HK-2 (cell line): ENCODE data around the gene KCNMA1.
A peak's percentile ranks its signal among the peaks of the same experiment; 100 is the strongest.

Experiments used
- DNase-seq: peaks from one replicate; pipeline ENCODE4 v3.0.0-alpha.2; 2018; ENCODE audit not compliant: unreplicated experiment

The KCNMA1 gene

GRCh38 chr10:77022671-77023070, 614.9 kb downstream of the KCNMA1 start:
- no peak for DNase-seq

- DNase-seq = no peak
Measured at GRCh38 chr10:77021966-77022490, 615.6 kb downstream of the KCNMA1 start.

- DNase-seq = no peak
Measured at GRCh38 chr10:77020426-77021040, 617.1 kb downstream of the KCNMA1 start.

GRCh38 chr10:77016855-77017254, 620.8 kb downstream of the KCNMA1 start:
- no peak for DNase-seq

- no peak for DNase-seq
Measured at GRCh38 chr10:77016278-77016815, 621.3 kb downstream of the KCNMA1 start.

- no peak for DNase-seq
Measured at GRCh38 chr10:77015360-77015759, 622.2 kb downstream of the KCNMA1 start.

GRCh38 chr10:77012812-77013500, 624.7 kb downstream of the KCNMA1 start:
- no peak for DNase-seq

GRCh38 chr10:77011874-77012811, 625.5 kb downstream of the KCNMA1 start:
- no peak for DNase-seq

GRCh38 chr10:77010430-77010829, 627.2 kb downstream of the KCNMA1 start:
- no peak for DNase-seq

GRCh38 chr10:77007834-77008233, 629.8 kb downstream of the KCNMA1 start:
- no peak for DNase-seq

GRCh38 chr10:77006836-77007511, 630.6 kb downstream of the KCNMA1 start:
- DNase-seq = no peak

- no peak for DNase-seq
Measured at GRCh38 chr10:77005871-77006270, 631.7 kb downstream of the KCNMA1 start.

GRCh38 chr10:77004917-77005564, 632.6 kb downstream of the KCNMA1 start:
- peak; percentile 7 for DNase-seq

GRCh38 chr10:77002872-77003271, 634.7 kb downstream of the KCNMA1 start:
- DNase-seq = no peak

- DNase-seq = no peak
Measured at GRCh38 chr10:77001206-77001605, 636.4 kb downstream of the KCNMA1 start.

- DNase-seq = no peak
Measured at GRCh38 chr10:76998451-76998850, 639.2 kb downstream of the KCNMA1 start.

- no peak for DNase-seq
Measured at GRCh38 chr10:76997631-76998030, 640.0 kb downstream of the KCNMA1 start.

GRCh38 chr10:76995023-76995422, 642.6 kb downstream of the KCNMA1 start:
- DNase-seq = no peak

GRCh38 chr10:76993213-76993612, 644.4 kb downstream of the KCNMA1 start:
- no peak for DNase-seq

GRCh38 chr10:76992467-76992866, 645.1 kb downstream of the KCNMA1 start:
- no peak for DNase-seq

GRCh38 chr10:76991621-76992020, 646.0 kb downstream of the KCNMA1 start:
- no peak for DNase-seq
